ENCODE results near the gene NIPAL3.
A peak's percentile ranks its signal among the peaks of the same experiment; 100 is the strongest.

NIPAL3 gene

DNA sequence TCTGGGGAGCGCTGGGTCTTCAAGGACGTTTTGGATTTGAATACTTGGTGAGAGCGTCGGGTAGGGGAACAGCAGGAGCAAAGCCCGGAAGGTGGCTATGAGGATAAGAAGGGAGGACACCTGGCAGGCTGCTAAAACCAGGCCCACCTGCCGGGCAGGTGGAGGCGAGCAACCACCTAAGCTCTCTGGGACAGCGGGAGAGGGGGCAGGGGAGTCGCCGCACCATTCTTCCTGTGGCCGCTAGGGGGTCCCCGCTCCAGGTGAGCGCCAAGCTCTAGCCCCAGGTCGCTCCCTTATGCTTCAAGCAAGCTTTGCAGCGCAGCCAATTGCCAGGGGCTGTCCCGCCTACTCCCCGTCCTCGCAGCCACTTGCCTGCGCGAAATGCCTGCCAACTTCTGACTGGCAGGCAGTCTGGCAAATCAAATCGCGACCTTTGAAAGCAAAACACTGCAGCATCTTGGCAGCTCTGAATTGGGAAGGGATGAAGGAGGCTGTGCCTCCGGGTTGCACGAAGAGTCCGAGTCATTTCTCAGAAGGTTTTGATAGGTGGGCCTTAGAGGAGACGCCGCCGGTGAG is at the start of gene NIPAL3:
Gene NIPAL3 (plus strand): TSS at position 469 of the 576 bp plus-strand sequence. CDS start 3,746 bp downstream, outside the sequence.
- peak; percentile 76 to 99 (median 94) for DNase-seq

GRCh38 chr1:24366707-24367106 is 48.9 kb upstream of the NIPAL3 start:
- no peak for DNase-seq

DNA sequence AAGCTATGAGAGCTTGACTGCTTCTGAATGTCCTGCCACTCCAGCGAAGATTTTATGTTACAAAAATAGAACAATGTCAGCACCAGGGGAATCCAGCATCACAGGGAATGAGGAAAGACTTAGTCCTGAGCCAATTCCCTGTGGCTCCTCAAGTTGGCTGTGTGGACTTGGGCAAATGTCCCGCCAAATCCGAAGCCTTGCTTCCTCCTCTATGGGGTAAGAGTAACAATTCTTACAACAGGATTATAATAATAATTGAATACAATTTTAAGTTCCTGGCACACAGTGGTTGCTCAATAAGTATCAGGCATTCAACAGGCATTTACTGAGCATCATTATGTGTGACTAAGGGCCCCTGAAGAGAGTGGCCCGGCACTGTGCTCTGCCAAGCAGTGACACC is 46.4 kb upstream of the NIPAL3 start:
- DNase-seq: peak in 1 of 56 donors; percentile 33

DNA sequence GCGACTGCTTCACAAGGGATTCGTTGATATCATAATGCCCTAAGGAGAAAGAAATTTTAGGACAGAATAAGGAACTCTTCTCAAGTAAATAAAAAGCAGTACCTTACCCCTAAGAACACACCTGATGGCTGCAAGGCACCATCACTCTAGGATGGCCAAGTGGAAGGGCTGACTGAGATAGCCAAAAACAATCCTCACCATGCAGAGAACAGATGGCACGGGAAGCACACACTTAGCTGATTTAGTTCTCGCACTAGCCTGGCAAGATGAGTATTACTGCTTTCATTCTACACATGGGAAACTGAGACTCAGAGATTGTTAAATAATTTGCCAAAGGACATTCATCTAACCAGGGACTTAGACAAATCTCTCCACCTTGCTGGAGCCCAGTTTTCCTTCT is 45.8 kb upstream of the NIPAL3 start:
- DNase-seq: no peak

DNA sequence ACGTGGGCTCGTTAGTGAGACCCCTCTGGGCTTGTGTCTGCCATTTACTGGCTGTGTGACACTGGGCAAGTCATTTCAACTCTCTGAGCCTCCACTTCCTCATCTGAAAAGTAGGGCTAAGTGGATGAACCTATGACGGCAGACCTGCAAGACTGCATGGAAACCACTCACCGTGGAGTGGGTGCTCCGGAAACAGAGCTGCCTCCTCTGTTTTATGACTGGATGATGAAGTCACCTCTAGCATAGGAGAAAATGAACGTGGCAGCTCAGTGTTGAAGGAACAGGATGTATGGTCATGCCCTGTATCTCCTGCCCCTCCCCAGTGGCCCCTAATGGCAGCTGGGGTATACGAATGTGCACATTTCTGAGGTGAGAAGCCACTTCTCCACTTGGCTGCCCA is 42.6 kb upstream of the NIPAL3 start:
- DNase-seq: no peak

- DNase-seq: no peak
Observed at GRCh38 chr1:24373710-24374109, 41.9 kb upstream of the NIPAL3 start.

- DNase-seq: no peak
Observed at GRCh38 chr1:24374891-24375786, 40.5 kb upstream of the NIPAL3 start.

DNA sequence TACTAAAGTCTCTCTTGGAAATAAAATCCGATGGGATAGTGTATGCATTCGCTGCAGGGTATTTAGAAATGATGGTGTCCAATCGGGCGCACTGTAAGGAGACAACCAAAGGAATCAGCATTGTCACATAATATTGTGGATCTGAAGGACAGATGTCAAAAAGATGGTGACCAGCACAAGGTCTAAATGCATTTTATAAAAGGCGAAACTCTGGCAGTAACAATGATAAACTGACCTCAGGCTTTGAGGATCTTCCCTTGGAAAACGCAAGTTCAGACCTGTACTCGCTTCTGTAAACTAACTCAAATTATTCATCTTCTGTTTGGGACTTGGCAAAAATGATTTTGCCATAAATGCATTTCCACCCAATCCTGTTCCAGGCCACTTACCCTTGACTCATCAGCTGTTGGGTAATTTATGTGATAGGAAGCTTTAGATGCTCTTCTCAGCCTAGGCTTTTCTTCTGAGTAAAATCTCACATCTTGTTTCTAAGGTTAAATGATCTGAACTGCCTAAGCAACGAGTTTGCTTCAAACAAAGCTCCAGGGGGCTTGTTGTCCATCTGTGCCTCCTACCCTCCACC is 35.8 kb upstream of the NIPAL3 start:
- DNase-seq: no peak

DNA sequence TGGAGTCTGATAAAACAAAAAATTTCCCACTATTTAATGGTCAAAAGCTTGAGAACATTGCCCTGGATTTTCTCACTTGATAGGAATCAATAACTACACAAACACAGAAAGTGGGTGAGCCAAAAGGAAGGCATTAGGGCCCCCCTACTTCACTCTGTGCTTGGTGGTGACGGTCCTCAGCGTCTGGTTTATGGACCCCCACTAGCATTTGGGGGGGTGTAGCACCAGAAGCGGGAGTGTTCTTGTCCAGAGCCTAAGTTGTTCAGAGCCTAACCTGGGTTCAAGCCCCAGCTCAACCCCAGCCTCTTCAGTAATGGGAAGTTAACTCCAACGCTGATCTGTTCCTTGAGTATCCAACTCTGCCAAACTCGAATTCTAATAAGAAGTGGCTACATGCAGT is 35.1 kb upstream of the NIPAL3 start:
- DNase-seq: no peak

- no peak for DNase-seq
Observed at GRCh38 chr1:24381256-24381655, 34.3 kb upstream of the NIPAL3 start.

DNA sequence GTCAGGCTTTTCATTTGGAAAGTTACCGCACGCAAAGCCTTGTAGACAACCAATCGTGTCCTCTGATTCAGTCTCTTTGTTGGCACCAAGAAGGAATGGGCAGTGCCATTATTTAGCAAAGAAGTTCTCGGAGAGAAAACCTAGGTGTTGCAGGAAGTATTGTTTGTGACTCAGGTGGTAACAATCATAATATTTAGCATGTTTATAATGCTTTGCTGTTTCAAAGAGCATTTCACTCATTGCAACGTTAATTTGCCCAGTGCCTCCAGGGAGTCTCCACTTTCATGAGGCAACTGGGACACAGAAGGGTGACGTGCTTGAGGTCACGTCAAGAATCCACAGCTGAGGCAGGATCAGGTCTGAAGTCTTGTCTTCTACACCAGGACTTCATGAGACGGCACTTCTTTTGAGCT is 33.4 kb upstream of the NIPAL3 start:
- DNase-seq: no peak

- no peak for DNase-seq
Observed at GRCh38 chr1:24383381-24383940, 32.1 kb upstream of the NIPAL3 start.

- no peak for DNase-seq
Observed at GRCh38 chr1:24384251-24385090, 31.1 kb upstream of the NIPAL3 start.

DNA sequence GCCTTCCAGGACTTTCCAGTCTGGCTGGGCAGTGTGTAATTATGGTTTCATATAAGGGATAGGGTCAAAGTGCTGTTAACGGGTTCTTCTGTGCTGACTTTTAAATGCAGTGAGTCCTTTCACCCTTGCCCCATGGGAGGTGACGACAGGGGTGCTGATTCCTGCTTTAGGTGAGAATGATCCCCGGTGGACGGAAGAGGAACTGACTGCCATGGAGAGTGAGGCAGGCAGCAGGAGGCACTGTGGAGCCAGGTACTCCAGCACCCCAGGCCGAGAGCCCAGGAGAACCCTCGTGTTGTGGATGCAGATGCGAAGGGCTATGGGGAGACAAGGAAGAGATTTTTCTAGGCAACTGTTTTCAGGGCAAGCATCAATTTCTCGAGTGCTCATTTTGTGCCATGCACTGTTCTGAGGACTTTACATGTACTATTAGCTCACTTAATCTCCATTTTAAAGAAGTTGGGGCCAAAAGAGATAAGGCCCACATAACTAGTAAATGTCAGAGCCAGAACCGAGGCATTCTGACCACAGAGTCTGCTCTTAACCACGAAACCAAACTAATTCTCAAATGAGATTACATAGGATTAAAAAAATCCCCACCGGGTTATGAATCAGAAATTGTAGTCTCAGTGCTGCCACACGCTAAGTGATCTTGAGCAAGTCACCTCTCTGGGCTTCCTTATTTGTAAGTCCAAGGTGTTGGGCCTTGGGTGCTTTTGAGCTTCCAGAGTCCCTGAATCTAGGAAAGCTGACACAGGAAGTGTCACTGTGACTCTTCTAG is 30.3 kb upstream of the NIPAL3 start:
- DNase-seq: no peak

- peak in 1 of 56 donors; percentile 15 for DNase-seq
Observed at GRCh38 chr1:24386241-24386640, 29.4 kb upstream of the NIPAL3 start.

- DNase-seq: no peak
Observed at GRCh38 chr1:24386931-24387330, 28.7 kb upstream of the NIPAL3 start.

DNA sequence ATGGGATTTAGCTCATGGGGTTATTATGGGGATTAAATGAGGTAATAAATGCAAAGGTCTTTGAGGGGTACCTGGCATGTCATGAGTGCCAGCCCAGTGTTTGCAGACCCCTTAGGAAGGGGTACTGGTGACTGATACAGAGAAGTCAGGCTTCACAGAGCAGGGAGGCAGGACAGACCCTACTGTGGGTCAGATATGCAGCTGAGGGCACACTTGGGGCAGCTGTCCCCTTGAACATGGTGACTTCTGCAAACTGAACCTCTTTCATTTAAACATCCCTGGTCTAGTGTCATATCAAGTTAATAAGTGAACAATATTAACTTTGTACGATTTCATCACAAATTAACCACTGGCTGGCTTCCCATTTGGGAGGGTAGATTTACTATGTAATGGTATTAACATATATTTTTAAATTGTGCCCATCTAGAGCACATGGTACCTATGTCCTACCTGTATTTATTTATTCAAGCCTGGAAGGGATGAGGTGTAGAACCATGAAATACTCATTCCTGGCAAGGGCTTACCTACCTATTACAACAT is 27.9 kb upstream of the NIPAL3 start:
- DNase-seq: no peak

GRCh38 chr1:24388331-24388885 is 27.2 kb upstream of the NIPAL3 start:
- no peak for DNase-seq

- DNase-seq: no peak
Observed at GRCh38 chr1:24389231-24389678, 26.3 kb upstream of the NIPAL3 start.
